ENCODE results near the gene GZMM.

- TF ChIP-seq POLR2A (IDR thresholded peaks at IDR 0.05; ENCODE audit: low read depth, low read length) = no peak
- no peak; the same call in 1 of the 2 replicates for TF ChIP-seq POLR2AphosphoS5 (IDR thresholded peaks at IDR 0.05; ENCODE audit: low read depth, low read length)
Observed at GRCh38 chr19:583198-583967, 39.5 kb downstream of the GZMM start.
